Measurements from ENCODE around the gene OVCH1. TPM values are rescaled to one million over a fixed set of nuclear protein-coding genes. Genes with fewer than 3 reads are reported as not detected.

OVCH1 gene
- total and polyA plus RNA-seq, 4 experiments from 2014 or later: not detected

GRCh38 chr12:29416748-29417147 is 80.7 kb downstream of the OVCH1 start:
- Mint-ChIP-seq H3K27ac (no peak overlapping the region), H3K4me1 (no peaks in the 10 kb centered on the region), H3K27me3 (peaks cover 19 to 21% of the 10 kb centered on the region in 2 donors), H3K4me3 (no peak overlapping the region), H3K9me3 (peaks cover 0 to 4% (median 0%) of the 10 kb centered on the region in 8 donors), H3K36me3 (no peaks in the 10 kb centered on the region)
- Histone ChIP-seq H3K27me3 (ENCODE audit: insufficient read depth, low read length) (peaks cover 3% of the 10 kb centered on the region), H3K9me3 (ENCODE audit: control insufficient read depth in 1 of 2, low read length in 2 of 2) (no peaks in the 10 kb centered on the region), H3K36me3 (ENCODE audit: insufficient read depth, low read length) (no peaks in the 10 kb centered on the region), H3K4me1 (ENCODE audit: insufficient read depth, low read length) (no peaks in the 10 kb centered on the region), H3K27ac (ENCODE audit: low read depth, low read length) (no peak overlapping the region), H3K4me3 (ENCODE audit: low read length in 2 of 2) (no peak overlapping the region)
- POLR2A ChIA-PET (ENCODE audit: partially characterized antibody): no interaction called here
- no peak for DNase-seq
- intact Hi-C loops (cut with micrococcal nuclease): no loop called here
- CTCF ChIA-PET (ENCODE audit: partially characterized antibody): interaction anchor here (1.1 kb wide), 1 partner anchor 11 kb away, joined by 3 read pairs; no protein-coding TSS in a partner anchor

GRCh38 chr12:29415111-29415510 is 82.4 kb downstream of the OVCH1 start:
- no peaks in the 10 kb centered on the region for H3K27me3 ChIP-seq (ENCODE audit: insufficient read depth, low read length)
- H3K4me1 Mint-ChIP-seq: no peaks in the 10 kb centered on the region
- no peak overlapping the region for H3K4me3 Mint-ChIP-seq
- H3K4me1 ChIP-seq (ENCODE audit: insufficient read depth, low read length): no peaks in the 10 kb centered on the region
- H3K9me3 ChIP-seq (ENCODE audit: control insufficient read depth in 1 of 2, low read length in 2 of 2): no peaks in the 10 kb centered on the region
- H3K27ac ChIP-seq (ENCODE audit: low read depth, low read length): no peak overlapping the region
- no peak overlapping the region for H3K4me3 ChIP-seq (ENCODE audit: low read length in 2 of 2)
- peaks cover 0 to 4% (median 0%) of the 10 kb centered on the region in 8 donors for H3K9me3 Mint-ChIP-seq
- peaks cover 0 to 7% of the 10 kb centered on the region in 2 donors for H3K36me3 Mint-ChIP-seq
- peaks cover 17 to 20% of the 10 kb centered on the region in 2 donors for H3K27me3 Mint-ChIP-seq
- no peaks in the 10 kb centered on the region for H3K36me3 ChIP-seq (ENCODE audit: insufficient read depth, low read length)
- intact Hi-C loops (cut with micrococcal nuclease): no loop called here
- DNase-seq: no peak
- ChIA-PET POLR2A (ENCODE audit: partially characterized antibody) (no interaction called here), CTCF (ENCODE audit: partially characterized antibody) (no interaction called here)
- H3K27ac Mint-ChIP-seq: no peak overlapping the region

DNA sequence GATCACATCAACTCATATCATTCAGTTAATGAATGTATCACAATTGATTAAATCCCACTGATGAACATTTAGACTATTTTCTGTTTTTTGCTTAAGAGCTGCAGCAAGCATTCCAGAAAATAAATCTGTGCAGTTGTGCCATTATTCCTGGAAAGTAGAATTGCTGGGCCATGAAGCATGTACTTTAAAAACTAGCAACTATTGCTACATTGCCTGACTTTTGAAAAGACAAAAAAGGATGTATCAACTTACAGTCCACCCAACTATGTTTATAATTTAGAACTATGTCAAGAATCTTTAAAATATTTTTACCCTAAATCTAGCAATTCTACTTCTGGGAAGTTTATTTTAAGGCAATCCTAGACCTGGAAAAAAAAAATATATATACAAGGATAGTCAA is 83.1 kb downstream of the OVCH1 start:
- no peak for DNase-seq
- Histone ChIP-seq H3K4me3 (ENCODE audit: low read length in 2 of 2) (no peak overlapping the region), H3K36me3 (ENCODE audit: insufficient read depth, low read length) (no peaks in the 10 kb centered on the region), H3K4me1 (ENCODE audit: insufficient read depth, low read length) (no peaks in the 10 kb centered on the region), H3K27ac (ENCODE audit: low read depth, low read length) (no peak overlapping the region), H3K9me3 (ENCODE audit: control insufficient read depth in 1 of 2, low read length in 2 of 2) (no peaks in the 10 kb centered on the region), H3K27me3 (ENCODE audit: insufficient read depth, low read length) (no peaks in the 10 kb centered on the region)
- POLR2A ChIA-PET (ENCODE audit: partially characterized antibody): no interaction called here
- Mint-ChIP-seq H3K9me3 (peaks cover 0 to 8% (median 0%) of the 10 kb centered on the region in 8 donors), H3K4me1 (no peaks in the 10 kb centered on the region), H3K27ac (no peak overlapping the region), H3K36me3 (peaks cover 0 to 7% of the 10 kb centered on the region in 2 donors), H3K27me3 (peaks cover 17% of the 10 kb centered on the region in 2 donors), H3K4me3 (no peak overlapping the region)
- CTCF ChIA-PET (ENCODE audit: partially characterized antibody): no interaction called here
- intact Hi-C loops (cut with micrococcal nuclease): no loop called here

DNA sequence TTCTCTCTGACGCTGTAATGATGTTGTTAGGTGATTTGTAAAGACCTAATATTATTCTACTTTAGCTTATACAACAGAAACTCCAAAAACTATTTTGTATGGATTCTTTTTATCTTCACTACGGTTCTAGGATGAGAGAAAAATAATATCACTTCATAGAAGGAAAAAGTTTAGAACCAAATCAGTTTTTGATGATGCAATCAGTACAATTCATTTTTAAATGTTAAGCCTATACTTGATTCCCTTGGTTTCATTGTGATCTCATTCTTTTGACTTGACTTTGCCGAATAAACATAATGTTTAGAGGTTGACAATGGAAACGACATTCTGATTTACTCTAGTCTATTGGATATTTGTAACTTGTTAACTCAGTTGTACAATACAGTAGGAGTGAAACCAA is 91.9 kb downstream of the OVCH1 start:
- Mint-ChIP-seq H3K4me1 (no peaks in the 10 kb centered on the region), H3K27me3 (peaks cover 4 to 6% of the 10 kb centered on the region in 2 donors), H3K9me3 (peaks cover 0 to 6% (median 1%) of the 10 kb centered on the region in 8 donors), H3K27ac (no peak overlapping the region), H3K36me3 (peaks cover 0 to 2% of the 10 kb centered on the region in 2 donors), H3K4me3 (no peak overlapping the region)
- H3K27me3 ChIP-seq (ENCODE audit: insufficient read depth, low read length): no peaks in the 10 kb centered on the region
- no peak for DNase-seq
- CTCF ChIA-PET (ENCODE audit: partially characterized antibody): no interaction called here
- intact Hi-C loops (cut with micrococcal nuclease): no loop called here
- POLR2A ChIA-PET (ENCODE audit: partially characterized antibody): no interaction called here
- H3K27ac ChIP-seq (ENCODE audit: low read depth, low read length): no peak overlapping the region
- H3K4me1 ChIP-seq (ENCODE audit: insufficient read depth, low read length): no peaks in the 10 kb centered on the region
- H3K4me3 ChIP-seq (ENCODE audit: low read length in 2 of 2): no peak overlapping the region
- no peaks in the 10 kb centered on the region for H3K36me3 ChIP-seq (ENCODE audit: insufficient read depth, low read length)
- no peaks in the 10 kb centered on the region for H3K9me3 ChIP-seq (ENCODE audit: control insufficient read depth in 1 of 2, low read length in 2 of 2)

DNA sequence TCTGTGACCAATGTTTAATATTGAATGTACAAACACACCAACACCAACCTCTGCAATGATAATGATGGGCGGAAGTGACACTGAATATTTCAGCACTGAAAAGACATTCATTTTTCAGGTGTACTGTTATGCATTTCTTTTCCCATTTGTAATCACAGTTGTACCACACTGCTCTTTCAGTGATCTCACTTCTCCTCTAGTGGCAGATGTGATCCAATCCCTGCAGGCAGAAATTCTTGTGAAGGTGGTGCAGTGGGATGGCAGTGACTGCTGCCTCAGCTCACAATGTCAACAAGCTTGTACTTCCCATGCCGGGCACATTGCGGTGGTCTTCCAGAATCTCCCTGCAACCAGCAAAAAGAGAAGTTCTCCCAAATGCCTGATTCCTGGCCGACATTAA is 93.5 kb downstream of the OVCH1 start:
- H3K9me3 ChIP-seq (ENCODE audit: control insufficient read depth in 1 of 2, low read length in 2 of 2): no peaks in the 10 kb centered on the region
- H3K4me3 Mint-ChIP-seq: no peak overlapping the region
- no peaks in the 10 kb centered on the region for H3K4me1 Mint-ChIP-seq
- no peak overlapping the region for H3K4me3 ChIP-seq (ENCODE audit: low read length in 2 of 2)
- H3K4me1 ChIP-seq (ENCODE audit: insufficient read depth, low read length): no peaks in the 10 kb centered on the region
- no peak for DNase-seq
- POLR2A ChIA-PET (ENCODE audit: partially characterized antibody): no interaction called here
- H3K9me3 Mint-ChIP-seq: peaks cover 0 to 6% (median 0%) of the 10 kb centered on the region in 8 donors
- H3K27ac ChIP-seq (ENCODE audit: low read depth, low read length): no peak overlapping the region
- CTCF ChIA-PET (ENCODE audit: partially characterized antibody): interaction anchor here (0.6 kb wide), 1 partner anchor 9 kb away, joined by 3 read pairs; no protein-coding TSS in a partner anchor
- no peaks in the 10 kb centered on the region for H3K36me3 Mint-ChIP-seq
- peaks cover 3 to 10% of the 10 kb centered on the region in 2 donors for H3K27me3 Mint-ChIP-seq
- intact Hi-C loops (cut with micrococcal nuclease): no loop called here
- H3K27ac Mint-ChIP-seq: no peak overlapping the region
- no peaks in the 10 kb centered on the region for H3K36me3 ChIP-seq (ENCODE audit: insufficient read depth, low read length)
- no peaks in the 10 kb centered on the region for H3K27me3 ChIP-seq (ENCODE audit: insufficient read depth, low read length)

DNA sequence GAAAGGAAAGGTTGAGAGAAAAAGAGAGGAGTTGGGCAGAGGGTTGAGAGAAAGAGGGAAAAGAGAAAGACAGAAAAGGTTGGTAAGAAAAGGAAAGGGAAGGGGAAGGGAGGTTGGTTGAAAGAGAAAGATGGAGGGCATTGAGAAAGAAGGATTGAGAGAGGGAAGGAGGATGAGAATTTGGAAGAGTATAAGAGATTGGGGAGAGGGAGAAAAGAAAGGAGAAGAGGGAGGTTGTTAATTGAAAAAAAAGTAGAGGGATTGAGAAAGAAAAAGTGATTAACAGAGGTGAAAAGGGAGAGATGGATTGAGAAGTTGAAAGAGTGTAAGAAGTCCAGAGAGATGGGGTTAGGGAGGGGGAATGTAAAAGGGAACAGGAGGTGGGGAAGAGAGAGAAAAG is 95.0 kb downstream of the OVCH1 start:
- no peaks in the 10 kb centered on the region for H3K4me1 ChIP-seq (ENCODE audit: insufficient read depth, low read length)
- no peaks in the 10 kb centered on the region for H3K9me3 ChIP-seq (ENCODE audit: control insufficient read depth in 1 of 2, low read length in 2 of 2)
- CTCF ChIA-PET (ENCODE audit: partially characterized antibody): no interaction called here
- POLR2A ChIA-PET (ENCODE audit: partially characterized antibody): interaction anchor here (0.9 kb wide), 1 partner anchor 22 kb away, joined by 3 read pairs; the partner anchor contains the start of gene ERGIC2
- Mint-ChIP-seq H3K9me3 (peaks cover 0 to 6% (median 0%) of the 10 kb centered on the region in 8 donors), H3K4me3 (no peak overlapping the region), H3K27ac (peak overlapping the region in 1 of 7 donors; percentile 69), H3K27me3 (peaks cover 6 to 13% of the 10 kb centered on the region in 2 donors), H3K36me3 (no peaks in the 10 kb centered on the region), H3K4me1 (no peaks in the 10 kb centered on the region)
- H3K27me3 ChIP-seq (ENCODE audit: insufficient read depth, low read length): no peaks in the 10 kb centered on the region
- no peak overlapping the region for H3K4me3 ChIP-seq (ENCODE audit: low read length in 2 of 2)
- intact Hi-C loops (cut with micrococcal nuclease): no loop called here
- H3K36me3 ChIP-seq (ENCODE audit: insufficient read depth, low read length): no peaks in the 10 kb centered on the region
- no peak for DNase-seq
- H3K27ac ChIP-seq (ENCODE audit: low read depth, low read length): no peak overlapping the region

- Histone ChIP-seq H3K9me3 (ENCODE audit: control insufficient read depth in 1 of 2, low read length in 2 of 2) (no peaks in the 10 kb centered on the region), H3K36me3 (ENCODE audit: insufficient read depth, low read length) (no peaks in the 10 kb centered on the region), H3K4me1 (ENCODE audit: insufficient read depth, low read length) (no peaks in the 10 kb centered on the region), H3K4me3 (ENCODE audit: low read length in 2 of 2) (no peak overlapping the region), H3K27me3 (ENCODE audit: insufficient read depth, low read length) (no peaks in the 10 kb centered on the region), H3K27ac (ENCODE audit: low read depth, low read length) (no peak overlapping the region)
- DNase-seq: no peak
- Mint-ChIP-seq H3K27me3 (peaks cover 6 to 11% of the 10 kb centered on the region in 2 donors), H3K27ac (no peak overlapping the region), H3K4me3 (no peak overlapping the region), H3K9me3 (no peaks in the 10 kb centered on the region), H3K36me3 (no peaks in the 10 kb centered on the region), H3K4me1 (no peaks in the 10 kb centered on the region)
- intact Hi-C loops (cut with micrococcal nuclease): no loop called here
- ChIA-PET CTCF (ENCODE audit: partially characterized antibody) (interaction anchor here (1.3 kb wide), 1 partner anchor 13 kb away, joined by 3 read pairs; no protein-coding TSS in a partner anchor), POLR2A (ENCODE audit: partially characterized antibody) (no interaction called here)
These were observed 99.0 kb downstream of the OVCH1 start for GRCh38 chr12:29398495-29398894.

Data from CD4-positive, alpha-beta memory T cell (primary cell).